Measurements from ENCODE around the gene PALD1.
"Not testable (repeated sequence)": the region's sequence is repeated elsewhere in the genome, so short reads cannot be mapped to it uniquely, and the experiment has no call there.

PALD1 gene

GRCh38 chr10:70482982-70483760 is 4.6 kb downstream of the PALD1 start:
- DNase-seq: no peak

- not testable (repeated sequence) for DNase-seq
Observed at GRCh38 chr10:70483872-70484271, 5.3 kb downstream of the PALD1 start.

- no peak for DNase-seq
Observed at GRCh38 chr10:70487824-70488223, 9.3 kb downstream of the PALD1 start.

- DNase-seq: no peak
Observed at GRCh38 chr10:70490142-70490541, 11.6 kb downstream of the PALD1 start.

GRCh38 chr10:70491614-70492013 is 13.0 kb downstream of the PALD1 start:
- no peak for DNase-seq

GRCh38 chr10:70492786-70493659 is 14.5 kb downstream of the PALD1 start:
- DNase-seq: no peak

GRCh38 chr10:70493660-70494234 is 15.2 kb downstream of the PALD1 start:
- DNase-seq: no peak

GRCh38 chr10:70494536-70494935 is 16.0 kb downstream of the PALD1 start:
- no peak for DNase-seq

GRCh38 chr10:70494966-70495365 is 16.4 kb downstream of the PALD1 start:
- no peak for DNase-seq

- DNase-seq: no peak
Observed at GRCh38 chr10:70495691-70496261, 17.2 kb downstream of the PALD1 start.

GRCh38 chr10:70496341-70497119 is 18.0 kb downstream of the PALD1 start:
- no peak for DNase-seq

- DNase-seq: no peak
Observed at GRCh38 chr10:70497120-70497545, 18.6 kb downstream of the PALD1 start.

GRCh38 chr10:70498970-70499835 is 20.6 kb downstream of the PALD1 start:
- DNase-seq: no peak

- no peak for DNase-seq
Observed at GRCh38 chr10:70499836-70500167, 21.2 kb downstream of the PALD1 start.

- no peak for DNase-seq
Observed at GRCh38 chr10:70500368-70500767, 21.8 kb downstream of the PALD1 start.

- no peak for DNase-seq
Observed at GRCh38 chr10:70500812-70501301, 22.3 kb downstream of the PALD1 start.

- no peak for DNase-seq
Observed at GRCh38 chr10:70502406-70502805, 23.8 kb downstream of the PALD1 start.

- no peak for DNase-seq
Observed at GRCh38 chr10:70503776-70504175, 25.2 kb downstream of the PALD1 start.

- DNase-seq: no peak
Observed at GRCh38 chr10:70504521-70505358, 26.2 kb downstream of the PALD1 start.

- DNase-seq: no peak
Observed at GRCh38 chr10:70505908-70506307, 27.3 kb downstream of the PALD1 start.

Data from HCEC 1CT (cell line).